ENCODE measurements around the gene SOX12.

SOX12 gene

DNA sequence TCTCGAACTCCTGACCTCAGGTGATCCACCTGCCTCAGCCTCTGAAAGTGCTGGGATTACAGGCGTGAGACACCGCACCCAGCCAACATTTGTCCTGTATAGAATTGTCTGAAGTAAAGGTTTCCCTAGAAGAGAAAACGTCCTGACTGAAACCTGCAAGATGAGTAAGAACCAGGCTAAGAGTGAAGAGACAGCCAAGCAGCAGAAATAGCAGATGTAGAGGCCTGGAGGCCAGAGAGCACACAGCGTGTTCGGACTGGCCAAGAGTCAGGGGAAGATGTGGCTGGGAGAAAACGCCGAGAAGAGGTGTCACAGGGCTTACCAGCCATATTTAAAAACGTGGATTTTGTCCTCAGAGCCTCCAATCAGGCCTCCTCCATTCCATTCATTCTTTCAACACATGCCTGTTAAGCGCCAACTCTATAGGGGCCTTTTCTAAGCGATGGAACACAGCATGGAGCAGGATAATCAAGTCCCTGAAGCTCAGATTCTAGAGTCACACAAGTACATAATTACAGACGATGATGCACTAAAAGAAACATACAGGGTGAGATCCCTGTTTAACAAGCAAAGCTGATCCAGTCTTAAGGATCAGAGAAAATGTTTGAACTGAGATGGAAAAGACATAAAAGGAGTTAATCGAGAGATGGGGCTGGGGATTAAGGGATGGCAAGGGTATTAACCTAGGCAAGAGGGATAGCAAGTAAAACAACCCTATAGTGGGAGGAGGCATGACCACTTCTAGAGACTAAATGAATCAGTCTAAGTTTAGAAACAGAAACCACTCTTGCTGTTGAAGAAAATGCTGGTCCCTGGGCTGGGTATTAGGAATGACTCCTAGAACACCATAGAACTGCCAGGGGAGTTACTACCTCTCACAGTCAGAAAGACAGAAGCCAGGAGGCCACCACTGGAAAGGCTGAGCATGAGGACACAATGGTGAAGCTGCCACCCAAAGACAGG lies 23.2 kb upstream of the SOX12 start:
- no peak for DNase-seq

GRCh38 chr20:305745-306144 lies 19.6 kb upstream of the SOX12 start:
- no peak for DNase-seq

GRCh38 chr20:308427-309038 lies 16.8 kb upstream of the SOX12 start:
- no peak for DNase-seq

DNA sequence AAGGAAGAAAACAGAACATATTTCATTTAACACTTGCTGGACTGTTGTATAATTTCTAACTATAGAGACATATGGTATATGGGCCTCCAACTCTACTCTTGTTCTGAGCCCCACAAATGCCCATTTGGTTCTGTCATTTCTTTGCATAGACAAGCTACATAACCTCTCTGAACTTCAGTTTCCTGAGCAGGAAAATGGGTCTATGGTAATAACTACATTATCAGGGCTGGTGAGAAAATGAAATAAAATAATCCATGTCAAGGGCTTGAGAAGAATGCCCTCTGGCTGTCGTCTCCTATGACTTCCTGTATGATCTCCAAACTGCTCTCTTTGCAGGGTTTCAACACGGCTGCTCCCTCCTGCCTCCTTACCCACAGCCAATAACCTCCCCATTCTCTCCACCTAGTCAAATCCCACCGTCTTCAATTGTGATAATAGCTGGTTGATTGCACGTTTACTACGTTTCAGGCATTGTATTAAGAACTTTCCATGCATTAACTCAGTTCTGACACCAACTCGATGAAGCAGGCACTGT lies 16.0 kb upstream of the SOX12 start:
- DNase-seq: peak; percentile 63

GRCh38 chr20:309841-310644 lies 15.3 kb upstream of the SOX12 start:
- peak; percentile 100 for DNase-seq

DNA sequence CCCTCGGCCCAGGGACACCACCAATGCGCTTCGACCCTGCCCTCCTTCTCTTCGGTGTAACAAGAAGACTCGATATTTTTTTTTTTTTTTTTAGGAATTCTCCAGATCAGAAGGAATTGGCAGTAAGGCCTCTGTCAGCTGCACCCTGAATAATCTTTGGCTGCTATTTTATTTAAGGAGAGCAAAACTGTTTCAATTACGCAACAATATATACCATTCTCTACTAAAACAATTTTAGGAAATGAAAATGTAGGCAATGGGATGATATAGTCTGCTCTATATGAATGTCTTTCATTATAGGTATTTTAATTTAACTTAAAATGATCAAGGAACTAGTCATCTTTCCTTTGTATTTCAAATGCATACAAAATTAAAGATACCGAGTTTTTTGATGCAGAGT lies 14.7 kb upstream of the SOX12 start:
- no peak for DNase-seq

- DNase-seq: no peak
These were observed 13.7 kb upstream of the SOX12 start for GRCh38 chr20:311609-312008.

- no peak for DNase-seq
These were observed 13.3 kb upstream of the SOX12 start for GRCh38 chr20:312067-312466.

- no peak for DNase-seq
These were observed 12.5 kb upstream of the SOX12 start for GRCh38 chr20:312866-313265.

- no peak for DNase-seq
These were observed 11.9 kb upstream of the SOX12 start for GRCh38 chr20:313402-313801.

DNA sequence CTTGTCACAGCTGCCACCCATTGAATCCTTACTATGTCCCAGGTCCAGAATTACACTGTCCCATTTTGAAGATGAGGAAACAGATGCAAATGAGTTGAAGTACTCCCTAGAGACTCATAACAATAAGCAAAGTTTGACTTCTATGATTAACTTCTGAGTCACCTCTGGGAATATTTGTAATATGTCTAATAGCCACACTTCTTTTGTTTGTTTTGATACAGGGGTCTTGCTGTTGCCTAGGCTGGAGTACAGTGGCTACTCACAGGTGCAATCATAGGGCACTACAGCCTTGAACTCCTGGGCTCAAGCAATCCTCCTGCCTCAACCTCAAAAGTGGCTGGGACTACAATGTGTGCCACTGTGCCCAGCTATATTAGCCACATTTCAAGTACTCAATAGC lies 11.4 kb upstream of the SOX12 start:
- DNase-seq: no peak

- no peak for DNase-seq
These were observed 8.9 kb upstream of the SOX12 start for GRCh38 chr20:316316-317068.

DNA sequence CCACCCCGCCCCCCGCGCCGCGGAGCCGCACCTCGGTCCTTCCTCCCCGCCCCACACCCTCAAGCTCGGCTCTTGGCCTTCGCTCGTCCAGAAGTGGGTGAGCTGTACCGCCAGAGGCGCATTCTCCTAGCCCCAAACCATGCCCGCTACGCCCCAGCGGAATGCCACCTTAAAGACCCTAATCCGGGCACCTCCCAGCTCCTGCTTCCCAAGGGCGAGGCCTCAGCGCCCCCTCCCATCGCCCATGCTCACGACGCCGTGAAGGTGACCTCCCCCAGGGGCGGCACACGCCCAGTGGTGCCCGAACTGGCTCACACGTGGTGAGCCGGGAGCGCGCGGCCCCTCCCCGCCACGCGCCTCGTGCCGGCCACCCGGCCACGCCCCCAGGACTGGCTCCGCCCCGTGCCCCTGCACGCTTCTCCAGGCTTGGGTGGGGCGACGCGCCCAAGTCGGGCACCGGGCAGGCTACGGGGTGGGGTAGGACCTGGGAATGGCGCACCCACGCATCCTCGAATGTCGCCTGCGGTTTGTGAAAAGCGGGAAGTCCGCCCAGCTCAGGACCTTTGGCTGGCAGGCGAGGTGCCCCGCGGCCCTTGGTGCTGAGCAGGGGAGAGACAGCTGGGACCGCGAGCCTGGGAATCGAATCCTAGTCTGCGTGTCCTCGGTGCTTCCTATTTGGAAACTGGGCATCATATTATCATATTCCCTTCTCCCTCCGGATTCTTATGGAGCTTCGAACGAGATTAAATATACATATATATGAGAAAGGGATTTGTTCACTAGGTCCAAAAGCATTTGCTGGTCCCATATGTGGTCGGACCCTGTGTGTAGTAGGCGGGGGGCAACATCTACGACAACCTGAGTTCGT lies 941 bp upstream of the SOX12 start:
- DNase-seq: peak; percentile 98

- peak; percentile 87 for DNase-seq
These were observed 715 bp downstream of the SOX12 start for GRCh38 chr20:325889-326644.

GRCh38 chr20:326645-327185 lies 1.4 kb downstream of the SOX12 start:
- DNase-seq: peak; percentile 75

GRCh38 chr20:327186-328026 lies 2.1 kb downstream of the SOX12 start:
- peak; percentile 98 for DNase-seq

- DNase-seq: no peak
These were observed 2.9 kb downstream of the SOX12 start for GRCh38 chr20:328027-328974.

Measured in NCI-H69 (cell line).